Tibial artery (tissue), 4 donors: ENCODE data around the gene PARVA.

Experiments used
- DNase-seq, 2 donors: peaks; one replicate each; pipeline ENCODE4 v3.0.0-alpha.2; 2019
- H3K27ac ChIP-seq, 2 donors: fragments of 200-600 bp; sonication (generic) in 1 of 2; 1 replicate in 1 of 2; 2 replicates in 1 of 2; pipeline ENCODE4 v1.5.1; 2018 to 2019; ENCODE audit warnings: mild to moderate bottlenecking in 1 of 2
- H3K27me3 ChIP-seq, 2 donors: fragments of 200-600 bp; sonication (generic) in 1 of 2; one replicate each; pipeline versions ENCODE4 v1.5.1 to v1.6.0; 2016 to 2019
- H3K36me3 ChIP-seq, 3 donors: fragments of 200-600 bp; sonication (generic) in 2 of 3; one replicate each; pipeline ENCODE4 v1.5.1; 2016 to 2019; ENCODE audit warnings: mild to moderate bottlenecking in 2 of 3
- H3K4me1 ChIP-seq, 4 donors: fragments of 200-600 bp; sonication (generic) in 2 of 4; 1 replicate in 3 of 4; 2 replicates in 1 of 4; pipeline ENCODE4 v1.5.1; 2016 to 2019
- H3K4me3 ChIP-seq, 2 donors: fragments of 200-600 bp; sonication (generic) in 1 of 2; 1 replicate in 1 of 2; 2 replicates in 1 of 2; pipeline ENCODE4 v1.5.1; 2018 to 2019; ENCODE audit warnings: mild to moderate bottlenecking in 2 of 2
- H3K9me3 ChIP-seq, 3 donors: fragments of 200-600 bp; sonication (generic) in 1 of 3; one replicate each; pipeline ENCODE4 v1.5.1; 2016 to 2019
- CTCF ChIP-seq, 2 experiments: fragments of 200-600 bp in 1 of 2; fragments of 450-650 bp in 1 of 2; IDR thresholded peaks; one replicate each; pipeline ENCODE4 v1.5.1; 2017 to 2019; ENCODE audit warnings: antibody characterized with exemption in 2 of 2, mild to moderate bottlenecking in 1 of 2, moderate library complexity in 1 of 2
- intact Hi-C: fragments of 100-400 bp; cut with DNase I; formaldehyde crosslinking; loops from one replicate; pipeline ENCODE4 v1.15.0; 2023; ENCODE audit warnings: low total_unique reads

The PARVA gene

GRCh38 chr11:12430954-12431595 is 53.7 kb downstream of the PARVA start:
- Histone ChIP-seq H3K4me1 (peaks cover 0 to 75% (median 61%) of the 10 kb centered on the region in 4 donors), H3K4me3 (peak overlapping the region in 1 of 2 donors; percentile 2), H3K27me3 (no peaks in the 10 kb centered on the region), H3K36me3 (no peaks in the 10 kb centered on the region), H3K9me3 (no peaks in the 10 kb centered on the region), H3K27ac (peak overlapping the region; percentile 85 to 89)
- peak; percentile 90 to 93 for DNase-seq
- intact Hi-C loops, result no loop called here
- TF ChIP-seq CTCF (IDR thresholded peaks at IDR 0.05), result no peak

GRCh38 chr11:12432507-12432906 is 55.1 kb downstream of the PARVA start:
- intact Hi-C loops, result no loop called here
- H3K4me1 ChIP-seq, result peaks cover 0 to 88% (median 66%) of the 10 kb centered on the region in 4 donors
- no peaks in the 10 kb centered on the region for H3K9me3 ChIP-seq
- no peak for TF ChIP-seq CTCF (IDR thresholded peaks at IDR 0.05)
- no peaks in the 10 kb centered on the region for H3K36me3 ChIP-seq
- H3K27me3 ChIP-seq, result no peaks in the 10 kb centered on the region
- no peak overlapping the region for H3K4me3 ChIP-seq
- peak overlapping the region; percentile 85 to 89 for H3K27ac ChIP-seq
- DNase-seq, result no peak

GRCh38 chr11:12433121-12433520 is 55.8 kb downstream of the PARVA start:
- Histone ChIP-seq H3K36me3 (no peaks in the 10 kb centered on the region), H3K4me1 (peaks cover 0 to 91% (median 66%) of the 10 kb centered on the region in 4 donors), H3K27me3 (no peaks in the 10 kb centered on the region), H3K4me3 (peak overlapping the region in 1 of 2 donors; percentile 2), H3K9me3 (no peaks in the 10 kb centered on the region), H3K27ac (peak overlapping the region; percentile 85 to 89)
- TF ChIP-seq CTCF (IDR thresholded peaks at IDR 0.05), result no peak
- no peak for DNase-seq
- intact Hi-C loops, result no loop called here

- Histone ChIP-seq H3K9me3 (no peaks in the 10 kb centered on the region), H3K4me1 (peaks cover 0 to 90% (median 66%) of the 10 kb centered on the region in 4 donors), H3K4me3 (peak overlapping the region in 1 of 2 donors; percentile 2), H3K27me3 (no peaks in the 10 kb centered on the region), H3K27ac (peak overlapping the region; percentile 85 to 89), H3K36me3 (no peaks in the 10 kb centered on the region)
- no peak for TF ChIP-seq CTCF (IDR thresholded peaks at IDR 0.05)
- intact Hi-C loops, result no loop called here
- DNase-seq, result peak in 1 of 2 donors; percentile 85
Measured at GRCh38 chr11:12433571-12434324, 56.4 kb downstream of the PARVA start.

- H3K4me1 ChIP-seq, result peaks cover 0 to 89% (median 66%) of the 10 kb centered on the region in 4 donors
- H3K9me3 ChIP-seq, result no peaks in the 10 kb centered on the region
- H3K27me3 ChIP-seq, result no peaks in the 10 kb centered on the region
- no peaks in the 10 kb centered on the region for H3K36me3 ChIP-seq
- H3K4me3 ChIP-seq, result no peak overlapping the region
- DNase-seq, result no peak
- no peak for TF ChIP-seq CTCF (IDR thresholded peaks at IDR 0.05)
- peak overlapping the region; percentile 85 to 89 for H3K27ac ChIP-seq
- intact Hi-C loops, result no loop called here
Measured at GRCh38 chr11:12434325-12434654, 56.9 kb downstream of the PARVA start.
